GM21576 (cell line): ENCODE results near the gene MRPL21.
A peak's percentile ranks its signal among the peaks of the same experiment; 100 is the strongest.

Source experiments
- ATAC-seq: cut with Tn5 transposase; IDR thresholded peaks from one replicate; pipeline ENCODE4 v1.9.1; 2021; ENCODE audit warnings: mild to moderate bottlenecking, moderate library complexity; ENCODE audit not compliant: unreplicated experiment

The MRPL21 gene

GRCh38 chr11:68843703-68844312, 59.8 kb downstream of the MRPL21 start:
- ATAC-seq = peak; percentile 38

- ATAC-seq = no peak
Measured at GRCh38 chr11:68843052-68843561, 60.5 kb downstream of the MRPL21 start.

DNA sequence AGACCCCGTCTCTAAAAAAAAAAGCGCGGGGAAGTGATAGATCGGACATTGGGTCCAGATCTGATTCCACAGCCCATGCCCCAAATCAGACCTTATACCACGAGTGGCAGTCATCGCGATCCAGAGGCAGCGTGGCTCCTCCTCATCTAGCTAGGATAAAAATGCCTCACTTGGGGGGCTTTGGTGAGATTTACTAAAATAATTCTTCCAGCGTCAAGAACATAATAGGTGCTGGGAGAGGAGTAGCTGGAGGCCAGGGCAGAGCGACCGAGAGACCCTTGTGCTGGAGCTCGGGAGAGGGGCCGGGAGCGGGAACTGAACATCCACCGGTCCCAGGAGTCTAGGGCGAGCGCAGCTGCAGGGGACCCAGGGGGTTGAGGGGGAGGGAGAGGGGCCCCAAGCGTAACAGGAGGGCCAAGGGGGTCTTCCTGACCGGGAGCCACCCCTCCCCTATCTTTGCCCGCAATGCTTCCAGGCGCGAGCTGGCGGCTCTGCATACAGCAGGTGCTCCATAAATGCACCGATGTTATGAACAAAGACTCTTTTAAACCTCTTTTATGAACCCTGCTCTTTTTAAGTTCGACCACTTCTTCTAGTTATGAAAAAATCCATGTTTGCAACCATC, 61.1 kb downstream of the MRPL21 start:
- no peak for ATAC-seq

DNA sequence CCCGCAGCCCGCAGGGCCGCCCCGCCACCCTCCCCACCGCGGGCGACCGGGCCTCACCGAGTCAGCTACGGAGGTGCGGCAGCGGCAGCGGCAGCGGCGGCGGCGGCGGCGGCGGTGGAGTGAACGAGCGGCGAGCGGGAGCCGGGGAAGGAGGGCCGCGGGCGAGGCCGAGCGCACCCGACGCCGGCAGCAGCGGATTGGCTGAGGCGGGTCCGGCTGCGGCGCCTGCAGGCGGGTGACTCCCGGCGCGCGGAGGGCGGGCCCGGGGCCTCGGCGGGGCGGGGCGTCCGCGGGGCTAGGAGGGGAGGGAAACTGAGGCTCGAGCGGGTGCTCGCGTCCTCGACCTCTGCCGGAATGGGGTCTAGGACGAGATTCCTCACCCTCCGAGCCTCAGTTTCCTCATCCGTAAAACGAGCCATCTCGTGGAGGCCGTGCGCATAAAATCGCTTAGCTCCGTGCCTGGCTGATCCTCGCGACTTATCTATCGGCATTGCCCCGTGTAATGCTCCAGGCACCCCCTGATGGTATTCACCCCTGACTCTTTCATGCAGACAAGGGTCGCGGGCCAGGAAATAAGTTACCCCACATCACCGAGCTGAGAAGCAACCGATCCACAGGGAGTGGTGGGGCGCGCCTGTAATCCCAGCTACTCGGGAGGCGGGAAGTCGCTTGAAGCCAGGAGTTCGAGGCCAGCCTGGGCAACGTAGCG, 61.8 kb downstream of the MRPL21 start, which contains the start of gene CPT1A:
Gene CPT1A (minus strand): TSS at position 199 of the 709 bp plus-strand sequence. CDS start 26,442 bp downstream, outside the sequence.
- no peak for ATAC-seq
